IPS-NIHi7 (cell line): ENCODE data around the gene RBM38.

ENCODE experiments used
- DNase-seq: peaks from one replicate; pipeline ENCODE4 v3.0.0; 2012; ENCODE audit warnings: mixed read lengths; ENCODE audit errors: extremely low spot score

Gene RBM38

GRCh38 chr20:57374931-57375651, 16.1 kb upstream of the RBM38 start:
- no peak for DNase-seq

GRCh38 chr20:57375652-57376230, 15.5 kb upstream of the RBM38 start:
- DNase-seq = no peak

DNA sequence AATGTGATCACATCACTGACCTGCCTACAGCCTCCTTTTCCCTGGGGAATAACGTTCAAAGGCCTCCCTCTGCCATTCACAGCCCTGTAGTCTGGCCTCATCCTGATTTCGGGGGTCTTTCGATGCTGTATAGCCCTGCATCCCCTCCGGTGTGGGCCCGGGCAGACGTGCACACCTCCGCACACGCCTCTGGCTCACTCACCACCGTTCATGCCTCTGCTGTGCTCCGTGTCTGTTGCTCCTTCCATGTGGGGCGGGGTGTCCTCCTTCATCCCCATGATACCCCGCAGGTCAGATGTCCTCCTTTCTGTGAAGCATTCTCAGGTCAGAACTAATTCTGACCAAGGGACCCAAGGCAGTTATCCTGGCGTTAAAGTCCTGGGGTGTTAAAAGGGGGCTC, 13.8 kb upstream of the RBM38 start:
- no peak for DNase-seq

GRCh38 chr20:57378107-57378506, 13.1 kb upstream of the RBM38 start:
- DNase-seq = no peak

GRCh38 chr20:57378646-57379262, 12.4 kb upstream of the RBM38 start:
- DNase-seq = no peak

- no peak for DNase-seq
These were observed 11.9 kb upstream of the RBM38 start for GRCh38 chr20:57379263-57379647.

GRCh38 chr20:57380081-57380750, 11.0 kb upstream of the RBM38 start:
- no peak for DNase-seq

GRCh38 chr20:57381596-57382503, 9.3 kb upstream of the RBM38 start:
- peak; percentile 86 for DNase-seq

DNA sequence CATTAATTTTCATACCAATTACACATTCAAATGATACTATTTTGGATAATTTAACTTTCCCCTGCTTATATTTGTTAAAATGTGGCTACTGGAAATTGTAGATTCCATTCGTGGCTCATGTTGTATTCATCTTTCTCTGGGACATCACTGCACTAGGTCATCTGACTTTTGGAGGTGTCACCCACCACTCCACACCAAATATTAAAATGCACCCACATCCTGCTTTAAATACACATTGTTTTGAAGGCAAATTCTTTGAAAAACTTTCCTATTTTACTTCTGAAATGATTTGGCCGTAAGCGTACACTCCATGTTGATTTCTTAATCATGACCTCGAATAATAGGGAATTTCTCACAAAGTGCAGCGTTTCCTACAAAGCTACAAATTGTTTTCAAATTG, 8.7 kb upstream of the RBM38 start:
- no peak for DNase-seq

DNA sequence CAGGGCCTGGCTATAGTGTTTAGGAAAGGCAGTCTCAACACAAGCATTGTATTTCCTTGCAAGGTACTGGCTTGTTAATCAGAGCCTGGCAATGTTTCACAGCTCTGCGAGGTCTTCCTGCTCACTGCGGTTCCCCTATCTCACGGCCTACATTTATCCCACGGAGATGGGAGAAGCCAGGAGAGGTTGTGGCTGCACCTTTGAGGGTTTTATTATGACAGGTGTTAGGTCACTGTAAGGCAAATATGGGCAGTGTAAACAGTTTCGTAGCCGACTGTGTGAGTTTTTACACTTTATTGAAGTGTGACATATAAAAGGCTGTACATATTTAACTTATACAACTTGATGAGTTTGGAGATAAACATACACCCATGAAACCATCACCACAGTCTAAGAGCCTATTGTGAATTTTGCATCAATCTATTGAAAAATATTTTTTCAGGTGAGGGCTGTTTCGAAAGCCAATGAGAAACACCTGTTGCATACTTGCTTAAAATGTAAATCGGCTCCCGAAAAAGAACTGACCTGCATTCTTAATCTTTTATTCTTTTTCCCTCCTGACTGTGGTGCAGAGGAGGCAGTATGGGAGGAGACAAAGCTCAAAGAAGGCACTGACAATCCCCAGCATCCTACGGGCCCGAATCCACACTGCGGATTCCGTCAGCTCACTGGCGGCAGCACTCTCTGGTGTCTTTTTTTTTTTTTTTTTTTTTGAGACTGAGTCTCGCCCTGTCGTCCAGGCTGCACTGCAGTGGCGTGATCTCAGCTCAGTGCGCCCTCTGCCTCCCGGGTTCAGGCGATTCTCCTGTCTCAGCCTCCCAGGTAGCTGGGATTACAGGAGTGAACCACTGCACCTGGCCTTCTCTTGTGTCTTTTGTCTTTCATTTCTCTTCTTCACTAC, 7.5 kb upstream of the RBM38 start:
- no peak for DNase-seq

- no peak for DNase-seq
These were observed 6.7 kb upstream of the RBM38 start for GRCh38 chr20:57384486-57384885.

GRCh38 chr20:57384953-57385761, 6.0 kb upstream of the RBM38 start:
- no peak for DNase-seq

- DNase-seq = no peak
These were observed 5.3 kb upstream of the RBM38 start for GRCh38 chr20:57385940-57386339.

GRCh38 chr20:57386762-57387161, 4.4 kb upstream of the RBM38 start:
- DNase-seq = no peak

DNA sequence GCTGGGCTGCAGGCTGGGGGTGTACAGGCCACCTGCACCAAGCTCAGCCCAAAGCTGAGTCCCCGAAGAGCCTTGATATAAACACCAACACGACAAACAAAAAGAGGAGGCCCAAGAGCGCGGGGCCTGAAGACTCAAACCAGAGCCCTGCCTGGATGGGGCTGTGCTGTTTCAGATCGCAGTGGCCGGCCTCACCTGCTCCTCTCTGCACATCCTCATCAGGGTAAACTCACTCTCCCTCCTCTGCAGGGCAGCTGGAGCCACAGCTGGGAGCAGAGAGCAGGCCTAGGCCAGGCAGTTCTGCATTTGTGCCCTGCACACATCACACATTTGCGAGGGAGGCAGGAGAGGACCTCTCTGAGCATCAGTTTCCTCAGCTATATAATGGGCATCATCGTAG, 3.7 kb upstream of the RBM38 start:
- no peak for DNase-seq

DNA sequence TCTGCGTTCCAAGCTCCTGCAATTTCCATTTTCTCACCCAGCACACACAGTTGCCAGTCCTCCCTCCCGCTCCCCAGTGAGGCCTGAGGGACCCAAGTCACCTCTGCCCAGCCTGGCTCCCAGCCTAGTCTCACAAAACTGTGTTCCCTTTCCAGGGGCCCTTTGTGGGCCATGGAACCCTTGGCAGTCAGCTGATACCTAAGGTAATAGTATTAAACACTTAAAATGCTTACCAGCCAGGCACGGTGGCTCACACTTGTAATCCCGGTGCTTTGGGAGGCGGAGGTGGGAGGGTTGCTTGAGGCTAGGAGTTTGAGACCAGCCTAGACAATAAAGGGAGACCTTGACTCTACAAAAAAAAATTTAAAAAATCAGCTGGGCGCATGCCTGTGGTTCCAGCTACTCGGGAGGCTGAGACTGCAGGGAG, 3.2 kb upstream of the RBM38 start:
- DNase-seq = no peak

DNA sequence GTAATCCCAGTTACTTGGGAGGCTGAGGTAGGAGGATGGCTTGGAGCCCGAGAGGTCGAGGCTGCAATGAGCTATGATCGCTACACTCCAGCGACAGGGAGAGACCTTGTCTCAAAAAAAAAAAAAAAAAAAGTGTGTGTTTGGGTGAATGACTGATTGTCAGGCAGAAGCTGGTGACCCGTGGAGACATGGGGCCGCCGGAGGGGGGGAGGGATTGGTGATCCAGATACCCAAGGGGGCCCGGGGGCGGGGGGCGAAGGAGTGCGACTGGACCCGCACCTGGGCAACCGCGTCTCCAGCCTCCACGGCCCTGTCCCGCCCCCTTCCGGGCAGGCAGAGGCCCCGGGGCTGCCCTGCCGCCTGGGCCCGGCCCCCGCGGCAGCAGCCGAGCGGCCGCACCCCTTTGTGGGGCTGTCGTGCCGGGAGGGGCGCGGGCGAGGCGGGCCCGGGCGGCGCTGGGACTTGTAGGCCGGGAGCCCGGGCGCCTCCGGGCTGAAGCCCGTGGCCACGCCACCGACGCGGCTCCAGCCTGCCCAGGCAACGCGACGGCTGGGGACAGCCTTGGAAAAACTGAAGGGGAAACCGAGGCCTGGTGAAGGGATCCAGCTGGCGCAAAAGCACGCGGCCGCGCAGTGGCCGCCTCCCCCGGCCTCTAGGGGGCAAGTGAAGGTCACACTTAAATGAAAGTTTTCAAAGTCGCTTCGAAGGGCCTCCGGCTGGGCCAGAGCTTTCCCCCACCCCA, 2.1 kb upstream of the RBM38 start:
- DNase-seq = peak; percentile 83

DNA sequence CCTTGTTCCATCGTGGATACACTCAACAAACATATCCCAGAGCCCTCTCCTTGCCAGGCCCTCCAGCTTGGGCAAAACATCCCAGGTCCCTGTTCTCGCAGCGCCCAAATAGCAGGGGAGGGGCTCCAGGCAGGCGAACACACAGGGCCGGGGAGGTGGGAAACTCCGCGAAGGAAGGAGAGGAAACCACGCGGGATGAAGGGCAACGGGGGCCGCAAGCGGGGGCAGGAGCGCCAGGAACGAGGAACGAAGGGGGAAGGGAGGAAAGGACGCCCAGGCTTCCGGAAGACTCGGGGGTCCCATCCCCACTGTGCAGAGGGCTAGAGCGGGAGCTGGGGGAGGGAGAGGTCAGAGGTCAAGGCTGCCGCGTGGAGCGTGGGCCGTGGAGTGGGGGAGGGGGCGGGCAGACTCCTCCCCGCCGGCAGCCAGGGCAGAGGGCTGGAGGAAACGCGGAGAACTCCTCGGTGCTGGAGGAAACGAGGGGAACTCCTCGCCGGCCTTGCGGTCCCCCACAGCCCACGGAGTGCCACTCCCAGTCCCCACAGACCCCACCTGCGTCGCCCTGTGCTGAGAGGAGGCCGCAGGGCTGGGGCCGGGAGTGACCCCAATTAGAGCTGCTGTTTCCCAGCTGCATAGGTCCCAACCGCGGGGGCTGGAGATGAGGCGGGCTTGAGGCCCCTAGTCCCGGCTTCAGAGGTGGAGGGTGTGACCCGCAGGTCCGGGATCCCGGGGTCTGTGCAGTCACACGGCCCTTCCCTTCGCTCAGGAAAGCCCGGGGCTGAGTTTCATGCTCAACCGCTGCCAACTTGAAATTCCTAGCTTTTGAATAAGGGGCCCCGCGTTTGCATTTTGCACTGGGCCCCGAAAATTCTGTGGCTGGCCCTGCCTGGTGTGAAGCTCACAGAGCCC, 1.2 kb upstream of the RBM38 start:
- DNase-seq = no peak
